Measurements from ENCODE around the gene CNPY1. TPM values are rescaled to one million over a fixed set of nuclear protein-coding genes. Genes with fewer than 3 reads are reported as not detected.

The CNPY1 gene
- total RNA-seq, 1 donor: not detected

DNA sequence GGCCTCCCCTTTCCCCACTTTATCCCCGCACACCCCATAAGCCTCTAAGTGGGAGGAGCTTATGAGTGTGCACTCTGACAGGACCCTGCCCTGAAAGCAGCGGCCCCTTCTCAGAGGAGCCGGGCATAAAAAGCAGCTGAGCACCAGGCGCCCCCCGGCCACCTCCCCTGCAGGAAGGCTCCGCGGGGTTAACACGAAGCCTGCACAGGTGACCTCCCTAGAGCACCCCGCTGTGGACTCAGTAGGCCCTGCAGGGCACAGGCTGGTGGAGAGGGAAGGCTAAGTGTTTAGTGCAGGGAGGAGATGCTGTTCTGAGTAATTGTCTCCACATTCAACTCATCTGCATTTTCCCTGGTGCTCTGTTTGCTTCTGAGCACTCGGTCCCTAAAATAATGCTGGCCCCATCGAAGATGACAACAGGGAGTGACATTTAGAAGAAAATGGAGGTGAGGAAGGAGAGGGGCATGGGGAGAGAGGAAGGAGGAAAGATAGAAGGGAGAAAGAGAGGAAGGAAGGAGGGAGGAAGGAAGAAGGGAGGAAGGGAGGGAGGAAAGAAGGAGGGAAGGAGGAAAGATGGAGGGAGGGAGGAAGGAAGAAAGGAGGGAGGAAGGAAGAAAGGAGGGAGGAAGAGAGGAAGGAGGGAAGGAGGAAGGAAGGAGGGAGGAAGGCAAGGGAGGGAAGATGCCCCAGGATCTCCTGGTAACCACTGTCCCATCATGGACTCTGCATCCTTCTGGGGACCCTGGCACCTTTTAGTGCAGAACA is 25.4 kb upstream of the CNPY1 start:
- TF ChIP-seq, protein P1, sequence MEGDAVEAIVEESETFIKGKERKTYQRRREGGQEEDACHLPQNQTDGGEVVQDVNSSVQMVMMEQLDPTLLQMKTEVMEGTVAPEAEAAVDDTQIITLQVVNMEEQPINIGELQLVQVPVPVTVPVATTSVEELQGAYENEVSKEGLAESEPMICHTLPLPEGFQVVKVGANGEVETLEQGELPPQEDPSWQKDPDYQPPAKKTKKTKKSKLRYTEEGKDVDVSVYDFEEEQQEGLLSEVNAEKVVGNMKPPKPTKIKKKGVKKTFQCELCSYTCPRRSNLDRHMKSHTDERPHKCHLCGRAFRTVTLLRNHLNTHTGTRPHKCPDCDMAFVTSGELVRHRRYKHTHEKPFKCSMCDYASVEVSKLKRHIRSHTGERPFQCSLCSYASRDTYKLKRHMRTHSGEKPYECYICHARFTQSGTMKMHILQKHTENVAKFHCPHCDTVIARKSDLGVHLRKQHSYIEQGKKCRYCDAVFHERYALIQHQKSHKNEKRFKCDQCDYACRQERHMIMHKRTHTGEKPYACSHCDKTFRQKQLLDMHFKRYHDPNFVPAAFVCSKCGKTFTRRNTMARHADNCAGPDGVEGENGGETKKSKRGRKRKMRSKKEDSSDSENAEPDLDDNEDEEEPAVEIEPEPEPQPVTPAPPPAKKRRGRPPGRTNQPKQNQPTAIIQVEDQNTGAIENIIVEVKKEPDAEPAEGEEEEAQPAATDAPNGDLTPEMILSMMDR (IDR thresholded peaks at IDR 0.05; ENCODE audit: insufficient read depth, low read depth, low read length): no peak
- no peak overlapping the region for H3K4me3 ChIP-seq (ENCODE audit: low read depth, low read length)

DNA sequence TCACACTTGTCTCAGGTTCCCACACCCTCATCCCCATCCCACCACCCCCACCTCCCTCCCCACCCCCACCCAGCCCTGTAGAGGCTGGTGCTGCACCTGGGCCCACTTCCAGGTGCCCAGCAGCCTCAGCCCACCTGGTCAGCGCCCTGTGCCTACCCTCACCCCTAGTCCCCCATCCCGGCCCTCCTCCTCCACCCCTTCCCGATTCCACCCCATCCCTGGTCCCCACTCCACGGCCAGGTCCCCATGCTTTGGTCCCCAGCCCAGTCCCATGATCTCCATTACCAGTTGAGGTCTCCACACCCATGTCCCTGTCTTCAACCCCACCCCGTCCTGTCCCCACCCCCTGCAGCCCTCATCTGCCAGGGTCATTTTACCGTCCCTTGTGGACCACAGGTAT is 24.6 kb upstream of the CNPY1 start:
- TF ChIP-seq, protein P1 (IDR thresholded peaks at IDR 0.05; ENCODE audit: insufficient read depth, low read depth, low read length): no peak
- DNase-seq (ENCODE audit: low read depth): no peak
- no peak overlapping the region for H3K4me3 ChIP-seq (ENCODE audit: low read depth, low read length)

More for the DNA sequence above, 25.4 kb upstream of the CNPY1 start:
- no peak for DNase-seq (ENCODE audit: low read depth)

- DNase-seq (ENCODE audit: low read depth): no peak
- H3K4me3 ChIP-seq (ENCODE audit: low read depth, low read length): no peak overlapping the region
- TF ChIP-seq, protein P1 (IDR thresholded peaks at IDR 0.05; ENCODE audit: insufficient read depth, low read depth, low read length): no peak
Observed at GRCh38 chr7:155570171-155570958, 24.0 kb upstream of the CNPY1 start.

- H3K4me3 ChIP-seq (ENCODE audit: low read depth, low read length): no peak overlapping the region
- TF ChIP-seq, protein P1 (IDR thresholded peaks at IDR 0.05; ENCODE audit: insufficient read depth, low read depth, low read length): no peak
- DNase-seq (ENCODE audit: low read depth): no peak
Observed at GRCh38 chr7:155569681-155570080, 23.3 kb upstream of the CNPY1 start.

DNA sequence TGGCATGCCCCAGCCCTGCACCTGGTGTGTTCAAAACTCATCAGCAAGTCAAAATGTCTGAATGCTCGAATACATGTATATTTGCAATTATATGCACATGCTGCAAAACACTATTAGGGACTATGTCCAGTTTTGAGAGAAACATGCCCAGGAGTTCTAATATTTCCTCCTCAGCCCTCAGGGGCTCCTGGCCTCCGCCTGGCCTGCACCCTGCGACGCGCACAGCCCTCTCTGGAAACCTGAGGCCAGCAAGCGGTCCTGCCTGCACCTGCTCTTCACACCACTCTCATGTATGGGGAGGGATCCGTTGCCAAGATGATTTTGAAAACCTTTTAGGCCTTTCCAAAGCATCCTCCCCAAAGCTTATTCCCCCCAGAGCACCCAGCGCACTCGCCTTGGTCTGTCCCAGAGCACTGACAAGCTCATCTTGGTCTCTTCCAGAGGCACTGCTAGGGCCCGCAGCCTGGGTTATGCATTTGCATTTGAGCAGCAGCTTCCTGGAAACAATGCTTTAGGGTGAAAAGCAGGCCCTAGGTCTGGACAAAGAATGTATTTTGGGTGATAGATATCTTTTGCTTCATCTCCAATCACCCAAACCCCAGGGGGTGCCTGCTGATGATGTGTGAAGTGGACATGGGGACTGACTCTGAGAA is 22.6 kb upstream of the CNPY1 start:
- no peak overlapping the region for H3K4me3 ChIP-seq (ENCODE audit: low read depth, low read length)
- TF ChIP-seq, protein P1 (IDR thresholded peaks at IDR 0.05; ENCODE audit: insufficient read depth, low read depth, low read length): no peak
- no peak for DNase-seq (ENCODE audit: low read depth)

GRCh38 chr7:155568333-155568660 is 21.9 kb upstream of the CNPY1 start:
- no peak for DNase-seq (ENCODE audit: low read depth)
- no peak overlapping the region for H3K4me3 ChIP-seq (ENCODE audit: low read depth, low read length)
- TF ChIP-seq, protein P1 (IDR thresholded peaks at IDR 0.05; ENCODE audit: insufficient read depth, low read depth, low read length): no peak

Data from fibroblast of villous mesenchyme (primary cell).